Stomach (tissue), 9 donors: Measurements from ENCODE around the gene MRPS2. TPM values are rescaled to one million over a fixed set of nuclear protein-coding genes. Genes with fewer than 3 reads are reported as not detected.
A peak's percentile ranks its signal among the peaks of the same experiment; 100 is the strongest.
"Not testable (repeated sequence)": the region's sequence is repeated elsewhere in the genome, so short reads cannot be mapped to it uniquely, and the experiment has no call there.

Source experiments
- DNase-seq, 2 donors: peaks; one replicate each; pipeline versions ENCODE4 v3.0.0 to v3.0.0-alpha.2; 2013 to 2019
- H3K27ac ChIP-seq, 5 donors: fragments of 200-600 bp in 4 of 5; sonication (generic) in 4 of 5; one replicate each; pipeline ENCODE4 v1.5.1; 2013 to 2019; ENCODE audit warnings: mild to moderate bottlenecking in 1 of 5, moderate library complexity in 1 of 5
- H3K27me3 ChIP-seq, 3 donors: fragments of 200-600 bp; sonication (generic); one replicate each; pipeline ENCODE4 v1.5.1; 2017 to 2019; ENCODE audit warnings: mixed run types in 1 of 3
- H3K36me3 ChIP-seq, 4 donors: fragments of 200-600 bp; sonication (generic); 1 replicate in 3 of 4; 2 replicates in 1 of 4; pipeline ENCODE4 v1.5.1; 2016 to 2019
- H3K4me1 ChIP-seq, 4 donors: fragments of 200-600 bp; sonication (generic); one replicate each; pipeline ENCODE4 v1.5.1; 2016 to 2019
- H3K4me3 ChIP-seq, 4 donors: fragments of 200-600 bp; sonication (generic) in 3 of 4; one replicate each; pipeline ENCODE4 v1.5.1; 2016 to 2019; ENCODE audit warnings: mild to moderate bottlenecking in 1 of 4
- H3K9me3 ChIP-seq, 4 donors: fragments of 200-600 bp; sonication (generic); one replicate each; pipeline ENCODE4 v1.5.1; 2016 to 2019
- CTCF ChIP-seq, 7 experiments: fragments of 450-650 bp in 4 of 7; fragments of 200-600 bp in 3 of 7; sonication (generic) in 3 of 7; IDR thresholded peaks; one replicate each; pipeline ENCODE4 v1.5.1; 2016 to 2019; ENCODE audit warnings: antibody characterized with exemption in 7 of 7, control low read depth in 2 of 7, mild to moderate bottlenecking in 1 of 7
- EP300 ChIP-seq: sonication (generic); formaldehyde crosslinking; IDR thresholded peaks from one replicate; pipeline ENCODE4 v1.6.1; 2017; ENCODE audit warnings: antibody characterized with exemption
- POLR2A ChIP-seq, 4 donors: fragments of 450-650 bp; IDR thresholded peaks; one replicate each; pipeline ENCODE4 v1.6.1; 2016; ENCODE audit warnings: antibody characterized with exemption in 4 of 4, control low read depth in 2 of 4, mild to moderate bottlenecking in 1 of 4, moderate library complexity in 1 of 4
- POLR2AphosphoS5 ChIP-seq, 3 donors: sonication (generic); formaldehyde crosslinking; IDR thresholded peaks; one replicate each; pipeline ENCODE4 v1.6.1; 2016; ENCODE audit warnings: antibody characterized with exemption in 3 of 3
- WGBS, 5 donors: extraction: QIAGEN DNeasy Blood & Tissue Kit in 3 of 5; methylation state at CpG; one replicate each; pipeline versions ENCODE4 v1.1.5 to v1.1.7; 2013 to 2018; 5-methylcytosine and 5-hydroxymethylcytosine counted together
- intact Hi-C: fragments of 100-400 bp; cut with DNase I; formaldehyde crosslinking; loops from one replicate; pipeline ENCODE4 v1.15.1; 2023; ENCODE audit warnings: low total_unique reads
- polyA plus RNA-seq, 3 donors: library from polyadenylated mRNA; stranded (reverse); fragments of 200-250 nt; gene quantifications; one replicate each; pipeline ENCODE4 v1.2.3, GENCODE V29; 2013
- total RNA-seq, 5 donors: library from RNA; depleted of rRNA; stranded (reverse); fragments of >200 nt; gene quantifications; one replicate each; pipeline versions ENCODE4 v1.1.0 to v1.2.3, GENCODE V29; 2014 to 2016
- donor health status: healthy with polysubstance abuse.
- donor health status: Bipolar disorder and iron deficiency.
- donor health status: healthy.

MRPS2 gene
- total and polyA plus RNA-seq, 8 donors: 1.8 to 54.7 (median 40.1) TPM

- peak in 1 of 2 donors; percentile 18 for DNase-seq
- 61 to 67% (median 64%) methylated on average over 22 to 30 of the region's 30 CpGs for WGBS, 5 donors
- intact Hi-C loops: no loop called here
- H3K36me3 ChIP-seq: no peaks in the 10 kb centered on the region
- TF ChIP-seq POLR2AphosphoS5 (IDR thresholded peaks at IDR 0.05) (no peak), POLR2A (IDR thresholded peaks at IDR 0.05) (no peak), EP300 (no peak)
- no peak overlapping the region for H3K27ac ChIP-seq
- peaks cover 0 to 7% (median 0%) of the 10 kb centered on the region in 4 donors for H3K9me3 ChIP-seq
- H3K4me3 ChIP-seq: no peak overlapping the region
- H3K27me3 ChIP-seq: peaks cover 0 to 69% (median 8%) of the 10 kb centered on the region in 3 donors
- no peaks in the 10 kb centered on the region for H3K4me1 ChIP-seq
These were observed 26.5 kb downstream of the MRPS2 start for GRCh38 chr9:135526730-135527571.

GRCh38 chr9:135528842-135529435 is 28.5 kb downstream of the MRPS2 start:
- intact Hi-C loops, H3K4me1 ChIP-seq, H3K36me3 ChIP-seq, H3K4me3 ChIP-seq, H3K27ac ChIP-seq, DNase-seq, H3K9me3 ChIP-seq: not testable (repeated sequence)
- 92 to 97% (median 95%) methylated on average over 10 of the region's 10 CpGs for WGBS, 5 donors
- peaks cover 0 to 58% (median 2%) of the 10 kb centered on the region in 3 donors for H3K27me3 ChIP-seq

- peaks cover 0 to 55% (median 0%) of the 10 kb centered on the region in 3 donors for H3K27me3 ChIP-seq
- peak in 1 of 2 donors; percentile 19 for DNase-seq
- no peaks in the 10 kb centered on the region for H3K4me1 ChIP-seq
- TF ChIP-seq POLR2A (IDR thresholded peaks at IDR 0.05): no peak
- TF ChIP-seq EP300: no peak
- TF ChIP-seq POLR2AphosphoS5 (IDR thresholded peaks at IDR 0.05): no peak
- no peak for TF ChIP-seq CTCF (IDR thresholded peaks at IDR 0.05)
- no peak overlapping the region for H3K4me3 ChIP-seq
- intact Hi-C loops: no loop called here
- peaks cover 0 to 7% (median 0%) of the 10 kb centered on the region in 4 donors for H3K9me3 ChIP-seq
- H3K36me3 ChIP-seq: no peaks in the 10 kb centered on the region
- WGBS, 5 donors: 60 to 77% (median 69%) methylated on average over 5 of the region's 5 CpGs
- H3K27ac ChIP-seq: no peak overlapping the region
These were observed 29.7 kb downstream of the MRPS2 start for GRCh38 chr9:135530146-135530545.

- peaks cover 0 to 53% (median 0%) of the 10 kb centered on the region in 3 donors for H3K27me3 ChIP-seq
- no peaks in the 10 kb centered on the region for H3K4me1 ChIP-seq
- H3K9me3 ChIP-seq: peaks cover 0 to 7% (median 0%) of the 10 kb centered on the region in 4 donors
- WGBS, 5 donors: 89 to 93% (median 91%) methylated on average over 9 to 10 of the region's 10 CpGs
- intact Hi-C loops: no loop called here
- H3K36me3 ChIP-seq: no peaks in the 10 kb centered on the region
- peak in 1 of 2 donors; percentile 15 for DNase-seq
- H3K27ac ChIP-seq: no peak overlapping the region
- H3K4me3 ChIP-seq: no peak overlapping the region
- no peak for TF ChIP-seq EP300
- no peak for TF ChIP-seq POLR2A (IDR thresholded peaks at IDR 0.05)
- no peak for TF ChIP-seq CTCF (IDR thresholded peaks at IDR 0.05)
- TF ChIP-seq POLR2AphosphoS5 (IDR thresholded peaks at IDR 0.05): no peak
These were observed 30.6 kb downstream of the MRPS2 start for GRCh38 chr9:135531096-135531495.

GRCh38 chr9:135533113-135533512 is 32.6 kb downstream of the MRPS2 start:
- Histone ChIP-seq H3K27ac (no peak overlapping the region), H3K9me3 (peaks cover 0 to 7% (median 0%) of the 10 kb centered on the region in 4 donors), H3K4me1 (no peaks in the 10 kb centered on the region), H3K27me3 (peaks cover 0 to 42% (median 0%) of the 10 kb centered on the region in 3 donors), H3K36me3 (no peaks in the 10 kb centered on the region), H3K4me3 (no peak overlapping the region)
- WGBS, 5 donors: 86 to 99% (median 89%) methylated on average over 3 of the region's 3 CpGs
- no peak for TF ChIP-seq POLR2AphosphoS5 (IDR thresholded peaks at IDR 0.05)
- TF ChIP-seq EP300: no peak
- TF ChIP-seq POLR2A (IDR thresholded peaks at IDR 0.05): no peak
- TF ChIP-seq CTCF (IDR thresholded peaks at IDR 0.05): no peak
- DNase-seq: peak in 1 of 2 donors; percentile 15
- intact Hi-C loops: no loop called here
